Endometrial microvascular endothelial cells (primary cell): ENCODE data around the gene MED22. TPM values are rescaled to one million over a fixed set of nuclear protein-coding genes. Genes with fewer than 3 reads are reported as not detected.

ENCODE experiments used
- in situ Hi-C: cut with HindIII; loops from 2 replicates; pipeline ENCODE4 v1.10.0; 2017; ENCODE audit warnings: low sequenced_read_pairs, low pct_unique_long_range_greater_than_20kb; ENCODE audit errors: inconsistent ontology term
- total RNA-seq: library from RNA; depleted of rRNA; stranded (reverse); fragments of >200 nt; gene quantifications from one replicate; pipeline ENCODE4 v1.2.3, GENCODE V29; 2015; ENCODE audit errors: inconsistent ontology term

The MED22 gene
- total RNA-seq, 1 donor from 2014 or later: 20.3 TPM

DNA sequence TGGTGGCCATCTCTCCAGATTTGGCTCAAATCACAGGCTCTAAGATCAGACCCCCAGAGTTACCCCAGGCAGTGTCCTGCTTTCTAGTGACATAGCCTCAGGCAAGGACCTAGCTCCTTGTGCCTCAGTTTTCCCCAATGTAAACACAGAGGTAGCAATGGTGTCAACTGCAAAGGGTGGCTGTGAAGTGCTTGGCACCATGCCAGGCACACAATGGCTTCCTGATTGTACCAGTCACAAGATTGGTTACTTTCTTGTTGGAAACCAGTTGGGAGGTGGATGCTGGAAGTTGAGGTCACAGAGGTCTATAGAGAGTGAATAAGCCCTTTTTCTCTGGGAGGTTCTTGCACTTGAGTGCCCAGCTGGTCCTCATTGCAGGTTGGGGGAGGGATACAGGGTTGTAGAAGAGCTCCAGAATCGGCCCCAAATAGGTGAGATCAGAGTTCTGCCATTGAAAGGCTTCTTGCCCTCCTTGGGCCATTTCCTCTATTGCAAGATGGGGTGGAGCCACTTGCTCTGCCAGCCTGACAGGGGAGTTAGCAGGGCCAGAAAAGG, 30.6 kb upstream of the MED22 start:
- in situ Hi-C loops: loop anchor here (5.0 kb wide), 1 partner anchor 39 kb away; the partner anchor contains the start of gene REXO4

DNA sequence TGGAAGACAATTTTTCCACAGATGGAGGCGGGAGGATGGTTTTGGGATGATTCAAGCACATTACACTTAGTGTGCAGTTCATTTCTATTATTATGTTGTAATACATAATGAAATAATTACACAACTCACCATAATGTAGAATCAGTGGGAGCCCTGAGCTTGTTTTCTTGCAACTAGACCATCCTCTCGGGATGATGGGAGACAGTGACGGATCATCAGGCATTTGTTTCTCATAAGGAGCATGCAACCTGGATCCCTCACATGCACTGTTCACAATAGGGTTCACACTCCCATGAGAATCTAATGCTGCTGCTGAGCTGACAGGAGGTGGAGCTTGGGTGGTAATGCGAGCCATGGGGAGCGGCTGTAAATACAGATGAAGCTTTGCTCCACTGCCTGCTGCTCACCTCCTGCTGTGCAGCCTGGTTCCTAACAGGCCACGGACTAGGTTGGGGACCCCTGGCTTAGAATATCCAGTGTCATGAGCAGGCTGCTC, 29.8 kb upstream of the MED22 start:
- in situ Hi-C loops: loop anchor here (5.0 kb wide), 1 partner anchor 40 kb away; the partner anchor contains the start of gene REXO4

DNA sequence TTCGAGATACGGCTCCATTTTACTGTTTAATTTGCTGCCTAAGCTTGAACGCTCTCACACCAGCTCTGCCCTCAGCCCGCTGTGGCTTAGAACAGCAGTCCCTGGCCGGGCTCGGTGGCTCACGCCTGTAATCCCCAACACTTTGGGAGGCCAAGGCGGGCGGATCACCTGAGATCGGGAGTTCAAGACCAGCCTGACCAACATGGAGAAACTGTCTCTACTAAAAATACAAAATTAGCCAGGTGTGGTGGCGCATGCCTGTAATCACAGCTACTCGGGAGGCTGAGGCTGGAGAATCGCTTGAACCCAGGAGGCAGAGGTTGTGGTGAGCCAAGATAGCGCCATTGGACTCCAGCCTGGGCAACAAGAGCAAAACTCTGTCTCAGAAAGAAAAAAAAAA, 29.3 kb upstream of the MED22 start:
- in situ Hi-C loops: loop anchor here (5.0 kb wide), 1 partner anchor 40 kb away; the partner anchor contains the start of gene REXO4

DNA sequence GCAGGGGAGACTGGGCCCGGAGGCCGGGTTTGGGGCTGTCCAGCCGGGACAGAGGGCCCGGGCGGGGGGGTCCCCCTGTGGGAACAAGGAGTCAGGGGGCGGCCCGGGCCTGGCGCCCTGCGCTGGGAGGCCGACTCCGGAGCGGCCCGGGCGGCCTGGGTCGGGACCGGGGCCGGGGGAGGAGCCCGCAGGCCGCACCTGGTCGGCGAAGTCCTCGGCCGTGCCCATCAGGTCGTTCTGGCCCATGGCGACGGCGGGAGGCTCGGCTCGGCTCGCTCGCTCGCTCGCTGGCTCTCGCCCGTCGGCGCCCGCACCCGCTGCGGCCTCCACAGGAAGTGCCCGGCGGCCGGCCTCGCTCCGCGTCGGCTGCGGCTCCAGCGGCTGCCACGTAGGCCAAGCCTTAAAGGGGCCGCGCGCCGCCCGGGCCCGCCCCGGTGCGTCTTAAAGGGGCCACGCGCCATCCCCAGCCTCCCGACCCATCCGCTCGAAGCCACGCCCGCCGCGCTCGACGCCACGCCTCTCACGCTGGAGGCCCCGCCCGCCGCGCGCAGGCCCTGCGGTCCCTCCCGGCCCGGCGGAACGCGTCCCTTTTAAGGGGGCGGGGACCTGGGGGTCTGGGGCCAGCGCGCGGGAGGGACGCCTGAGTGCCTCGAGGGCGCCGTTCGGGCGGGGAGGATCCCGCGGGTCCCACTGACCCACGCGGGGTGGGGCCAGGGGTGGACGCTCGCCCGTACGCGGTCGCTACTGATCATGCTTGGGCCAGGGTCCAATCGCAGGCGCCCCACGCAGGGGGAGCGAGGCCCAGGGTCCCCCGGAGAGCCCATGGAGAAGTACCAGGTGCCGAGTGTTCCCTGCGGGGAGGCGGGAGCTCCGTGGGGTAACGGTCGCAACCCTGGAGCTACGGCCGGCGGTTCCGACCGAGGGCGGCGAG, 28.1 kb upstream of the MED22 start, which contains the start of the genes STKLD1 and SURF4:
Gene STKLD1 (plus strand): TSS at position 643 of the 931 bp plus-strand sequence. CDS start 108 bp downstream, at position 751.
Gene SURF4 (minus strand): TSS at position 337 of the 931 bp plus-strand sequence. CDS start 91 bp downstream, at position 246.
- in situ Hi-C loops: loop anchor here (5.0 kb wide), 1 partner anchor 41 kb away; the partner anchor contains the start of gene REXO4

DNA sequence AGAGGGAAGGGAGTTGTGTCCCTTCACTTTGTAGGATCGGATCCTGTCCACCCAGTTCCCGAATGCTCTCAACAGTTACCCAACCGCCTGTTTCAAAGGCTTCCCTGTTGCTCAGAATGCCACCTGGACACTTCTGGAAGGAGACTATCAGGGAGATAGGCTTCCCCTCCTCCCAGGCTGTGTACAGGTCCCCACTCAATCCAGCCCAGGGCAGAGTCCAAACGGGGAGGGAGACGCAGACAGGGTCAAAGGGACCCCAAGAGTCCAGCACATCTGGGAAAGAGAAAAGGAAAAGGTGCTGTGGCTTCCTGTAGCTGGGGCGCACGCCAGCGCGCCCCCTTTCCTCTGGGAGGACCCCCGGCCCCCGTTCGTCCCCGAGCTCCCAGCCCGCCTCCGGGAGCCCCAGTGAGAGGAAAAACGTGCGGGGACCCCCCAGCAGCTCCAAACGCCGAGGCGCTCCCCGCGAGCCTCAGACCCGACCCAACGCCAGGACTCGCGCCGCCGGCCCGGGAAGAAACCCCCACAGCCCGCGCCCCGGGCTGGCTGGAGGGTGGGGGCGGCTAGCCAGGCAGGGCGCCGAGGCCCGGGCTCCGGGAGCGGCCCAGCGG, 27.3 kb upstream of the MED22 start:
- in situ Hi-C loops: loop anchor here (5.0 kb wide), 1 partner anchor 42 kb away; the partner anchor contains the start of gene REXO4

DNA sequence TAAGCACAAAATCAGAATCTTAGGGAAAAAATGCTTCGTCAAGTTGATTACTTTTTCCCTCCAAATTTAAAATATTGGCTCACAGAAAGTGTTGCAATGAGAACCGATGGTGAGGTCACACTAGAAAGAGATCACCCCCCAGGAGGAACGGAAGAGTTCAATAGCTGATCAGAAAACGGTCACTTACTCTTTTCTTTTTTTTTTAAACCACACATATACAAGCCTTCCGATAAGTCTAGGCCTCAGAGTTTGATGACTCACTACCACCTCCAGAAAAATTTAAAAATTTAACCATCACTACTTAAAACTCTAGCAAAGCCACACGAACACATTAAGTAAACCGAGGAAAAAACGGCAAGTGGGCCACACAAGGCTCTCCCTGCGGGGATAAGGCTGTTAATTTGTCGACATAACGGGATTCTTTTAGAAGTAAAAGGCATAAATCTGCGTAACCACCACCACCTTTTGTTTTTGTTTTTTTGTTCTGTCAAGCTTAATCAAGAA, 26.7 kb upstream of the MED22 start:
- in situ Hi-C loops: loop anchor here (5.0 kb wide), 1 partner anchor 43 kb away; the partner anchor contains the start of gene REXO4

DNA sequence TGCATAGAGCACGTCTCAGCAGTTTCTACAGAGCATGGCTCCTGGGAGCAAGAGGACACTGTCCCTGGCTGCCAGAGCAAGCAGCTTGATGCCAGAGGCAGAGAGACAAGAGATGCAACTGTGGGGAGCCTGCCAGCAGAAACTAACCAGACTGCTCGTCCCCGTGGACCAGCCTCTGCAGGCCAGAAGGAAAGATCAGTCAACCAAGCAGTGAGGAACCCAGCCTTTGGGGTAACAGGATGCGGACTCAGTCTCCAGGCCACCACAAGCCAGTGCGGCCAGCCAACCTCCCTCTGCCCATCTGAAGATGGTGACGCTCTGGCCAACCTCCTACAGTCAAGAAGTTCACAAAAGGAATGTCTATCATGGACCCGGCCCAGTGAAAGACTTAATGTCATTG, 24.2 kb upstream of the MED22 start:
- in situ Hi-C loops: no loop called here

DNA sequence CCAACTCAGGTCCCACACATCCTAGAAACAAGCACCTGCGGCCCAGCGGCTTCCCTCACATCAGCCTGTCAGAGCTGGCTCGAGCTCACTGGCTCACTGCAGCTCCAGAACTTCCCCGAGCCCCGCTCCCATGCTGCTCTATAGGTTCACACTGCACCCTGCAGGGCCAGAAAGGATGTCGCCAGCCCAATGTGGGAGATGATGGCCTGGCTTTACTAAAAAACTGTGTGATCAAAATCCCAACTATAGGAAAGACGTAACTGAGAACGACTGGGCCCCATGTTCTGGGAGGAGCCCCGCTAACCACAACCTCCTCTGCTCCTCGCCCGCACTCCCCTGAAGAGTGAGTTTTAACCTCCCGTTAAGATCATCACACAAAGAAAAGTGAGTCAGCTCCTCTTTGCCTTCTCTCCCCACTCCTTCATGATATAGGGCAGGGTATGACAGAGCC, 23.4 kb upstream of the MED22 start:
- in situ Hi-C loops: no loop called here

DNA sequence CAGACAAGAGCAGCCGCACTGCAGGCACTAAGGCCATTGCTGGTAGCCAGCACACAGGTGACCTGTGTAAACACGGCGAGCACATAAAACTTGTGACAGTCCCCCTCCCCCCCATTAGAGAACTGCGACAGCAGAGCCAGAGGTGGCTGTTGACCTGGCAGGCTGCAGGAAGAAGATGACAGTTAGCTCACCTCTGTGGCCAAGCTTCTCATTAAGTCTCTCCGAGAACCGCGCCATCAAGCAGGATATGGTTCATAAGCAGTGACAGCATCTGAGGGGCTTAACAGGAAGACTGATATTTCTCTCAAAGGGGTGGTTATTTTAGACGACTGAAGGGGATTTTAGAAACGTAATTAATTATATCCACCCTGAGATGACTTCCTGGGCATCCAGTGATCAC, 22.8 kb upstream of the MED22 start:
- in situ Hi-C loops: no loop called here

DNA sequence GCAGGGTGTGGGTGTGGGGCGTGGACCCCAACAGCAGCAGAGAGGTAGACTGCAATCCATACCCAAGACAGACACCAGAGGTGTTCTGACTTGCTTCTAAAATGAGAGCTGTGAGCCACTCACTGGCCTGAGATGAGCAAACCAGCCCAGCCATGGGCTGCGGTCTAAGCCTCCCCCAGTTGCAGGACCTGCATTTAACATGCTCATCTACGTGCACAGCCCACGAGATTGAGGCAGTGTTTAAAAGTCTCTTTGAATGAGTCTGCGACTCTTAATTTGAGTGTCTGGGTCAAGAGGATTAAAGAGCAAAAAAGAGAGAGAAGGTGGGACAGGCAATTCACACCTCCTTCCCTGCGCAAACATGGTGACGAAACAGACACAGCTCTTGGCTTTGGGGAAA, 22.0 kb upstream of the MED22 start:
- in situ Hi-C loops: no loop called here

DNA sequence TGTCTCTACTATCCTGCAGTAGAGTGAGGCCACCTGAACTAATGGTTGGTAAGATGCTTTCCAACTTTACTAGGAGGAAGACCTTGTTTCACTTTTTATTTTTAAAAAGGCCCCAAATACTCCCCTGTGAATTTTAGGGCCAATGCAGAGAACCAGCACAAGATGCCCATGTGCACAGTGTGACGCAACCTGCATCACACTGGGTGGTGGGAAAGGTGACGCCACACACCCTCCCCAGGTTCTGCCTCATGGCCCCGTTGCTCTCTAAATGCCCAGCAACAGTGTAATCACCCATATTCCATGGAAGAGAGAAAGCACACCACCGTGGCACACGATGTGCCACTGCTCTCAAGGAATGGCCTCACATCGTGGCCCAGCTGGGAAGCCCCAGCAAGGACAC, 21.5 kb upstream of the MED22 start:
- in situ Hi-C loops: no loop called here

DNA sequence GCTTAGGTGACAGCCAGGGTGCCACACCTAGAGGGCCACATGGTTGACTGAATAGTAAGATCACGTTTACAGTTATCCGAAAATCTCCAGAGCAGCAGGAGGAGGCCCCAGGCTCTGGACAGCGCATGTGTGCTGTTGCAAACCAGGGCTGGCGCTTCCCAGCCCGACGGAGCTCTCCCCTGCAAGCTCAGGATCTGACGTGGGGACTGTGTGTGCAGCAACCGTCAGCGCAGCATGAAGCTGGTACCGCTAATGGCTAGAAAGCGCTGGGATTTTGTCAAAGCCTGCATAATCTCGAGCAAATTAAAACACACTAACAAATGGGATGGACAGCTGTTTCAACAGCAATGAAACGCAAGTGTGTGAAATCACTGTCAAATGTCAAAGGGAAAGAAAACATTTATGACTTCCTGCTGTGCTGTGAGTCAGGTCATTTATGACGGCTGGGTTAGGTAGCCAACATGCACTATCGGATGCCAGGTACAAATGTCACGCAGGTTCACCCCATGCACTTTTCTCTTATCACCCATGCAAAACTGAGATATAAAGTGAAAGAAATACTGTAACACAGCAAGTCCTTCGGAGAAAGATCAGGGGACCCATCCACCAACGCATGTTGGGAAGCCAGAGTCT, 20.4 kb upstream of the MED22 start:
- in situ Hi-C loops: no loop called here

DNA sequence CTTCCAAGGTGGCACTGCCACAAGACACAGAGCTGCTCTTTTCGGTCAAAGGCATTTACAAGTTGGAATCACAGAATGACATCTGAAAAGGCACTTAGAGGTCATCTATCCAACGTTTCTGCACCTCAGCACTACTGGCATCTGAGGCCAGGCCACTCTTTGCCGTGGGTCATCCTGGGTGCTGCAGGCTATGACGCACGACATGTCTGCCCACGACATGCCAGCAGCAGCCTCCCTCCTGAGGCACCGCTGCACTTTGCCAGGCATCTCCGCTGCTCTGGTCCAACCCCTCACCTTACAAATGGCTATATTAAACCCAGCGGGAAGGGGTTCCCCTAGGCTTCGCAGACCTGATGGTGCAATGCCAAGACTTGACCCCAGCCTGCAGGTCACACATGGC, 19.8 kb upstream of the MED22 start:
- in situ Hi-C loops: no loop called here

DNA sequence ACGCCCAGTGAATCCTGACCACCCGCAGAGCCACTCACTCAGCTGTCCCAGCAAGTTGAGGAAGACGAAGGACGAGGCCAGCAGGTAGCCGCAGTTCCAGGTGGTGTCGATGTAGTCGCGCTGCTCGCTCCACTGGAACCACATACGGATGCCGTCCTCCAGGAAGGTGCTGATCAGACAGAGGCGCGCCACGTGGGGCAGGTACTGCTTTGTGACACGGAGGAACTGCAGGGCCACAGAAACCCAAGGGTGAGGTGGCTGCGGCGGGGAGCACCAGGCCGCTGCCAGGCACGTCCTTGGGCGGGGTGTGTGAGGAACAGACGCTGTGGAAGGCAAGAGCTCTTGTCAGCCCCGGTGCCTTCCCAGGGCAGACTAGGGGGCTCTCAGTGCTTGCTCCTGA, 19.3 kb upstream of the MED22 start:
- in situ Hi-C loops: no loop called here

DNA sequence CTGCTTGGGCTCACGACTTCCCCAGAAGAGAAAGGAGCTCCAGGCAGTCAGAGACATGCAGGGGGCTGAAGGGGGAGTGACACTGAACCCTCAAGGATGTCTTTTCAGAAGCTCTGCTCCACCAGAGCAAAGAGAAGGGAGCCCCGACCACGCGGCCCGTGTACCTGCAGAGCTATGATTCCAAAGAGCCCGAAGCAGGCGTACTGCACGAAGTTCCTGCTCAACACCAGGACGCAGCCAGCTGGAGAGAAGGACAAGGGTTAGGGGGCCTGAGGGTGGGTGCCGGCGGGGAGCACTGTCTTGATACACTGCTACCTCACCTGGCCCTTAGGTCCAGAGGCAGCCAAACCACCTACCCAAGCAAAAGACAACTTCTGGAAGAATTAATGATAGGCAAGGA, 18.5 kb upstream of the MED22 start:
- in situ Hi-C loops: no loop called here

DNA sequence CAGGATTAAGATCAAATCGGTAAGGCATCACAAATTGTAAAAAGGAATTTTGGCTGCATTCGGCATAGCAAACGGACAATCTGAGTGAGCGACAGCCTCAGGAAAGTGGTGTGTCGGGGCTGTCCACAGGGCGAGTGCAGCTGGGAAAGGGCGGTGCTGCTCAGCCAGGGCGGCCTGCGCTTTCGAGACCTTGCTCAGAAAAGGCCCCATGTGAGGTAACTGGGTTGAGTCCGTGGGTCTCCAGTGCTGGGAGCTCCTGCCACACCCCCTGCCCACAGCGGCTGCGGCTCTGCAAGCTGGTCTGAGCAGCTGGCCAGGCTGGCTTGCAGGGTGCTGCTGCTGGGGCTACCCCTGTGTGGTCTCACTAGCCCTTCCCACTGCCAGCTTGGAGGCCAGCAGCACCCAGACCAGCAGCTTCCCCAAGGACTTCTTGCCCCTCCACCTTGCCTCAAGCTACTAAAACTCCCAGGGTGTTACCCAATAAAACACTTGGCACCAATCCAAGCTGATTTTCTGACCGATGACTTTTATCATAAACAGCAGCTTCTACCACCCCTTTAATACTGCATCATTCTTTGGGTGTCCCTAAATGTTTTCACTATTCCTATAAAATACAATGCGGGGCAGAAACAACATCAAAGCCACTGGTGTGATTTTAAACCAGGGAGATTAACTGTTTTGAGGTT, 14.6 kb upstream of the MED22 start:
- in situ Hi-C loops: no loop called here

DNA sequence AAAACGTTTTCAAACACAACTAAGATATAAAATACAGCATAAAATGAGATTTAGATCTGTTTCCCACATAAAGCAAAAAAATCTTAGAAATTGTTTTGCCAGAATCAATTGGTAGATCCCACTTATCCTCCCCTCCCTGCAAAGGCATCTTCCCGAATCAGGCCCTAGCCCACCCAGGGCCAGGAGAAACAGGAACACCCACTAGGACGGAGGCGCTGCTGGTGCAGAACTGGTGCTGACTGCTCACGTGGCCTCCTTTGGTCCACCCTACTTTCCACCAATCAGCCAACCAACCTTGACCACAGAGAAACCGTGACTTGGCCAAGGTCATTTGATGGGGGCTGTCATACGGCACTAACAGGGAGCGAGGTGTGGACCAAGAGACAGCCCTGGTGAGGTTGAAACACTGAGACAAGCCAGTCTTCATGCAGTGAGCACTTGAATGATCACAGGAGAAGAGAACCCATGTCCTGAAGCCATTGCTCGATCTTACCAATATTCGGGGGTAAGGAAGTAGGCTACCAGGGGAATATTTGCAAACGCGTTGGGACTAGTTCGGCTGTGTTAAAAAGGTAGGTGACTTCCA, 13.7 kb upstream of the MED22 start:
- in situ Hi-C loops: no loop called here
